Chondrocyte (in vitro differentiated cells): ENCODE results near the gene SDF4. TPM values are rescaled to one million over a fixed set of nuclear protein-coding genes. Genes with fewer than 3 reads are reported as not detected.

ENCODE experiments used
- DNase-seq: peaks from one replicate; pipeline ENCODE4 v3.0.0; 2021; ENCODE audit warnings: mixed read lengths, low spot score
- H3K27ac Mint-ChIP-seq: one replicate; pipeline ENCODE4 v1.8.0; 2021; ENCODE audit warnings: mild to moderate bottlenecking, moderate library complexity, mixed read lengths; ENCODE audit not compliant: unreplicated experiment
- H3K27me3 Mint-ChIP-seq: 2 replicates; pipeline ENCODE4 v1.8.0; 2021; ENCODE audit warnings: low read depth, mixed read lengths
- H3K36me3 Mint-ChIP-seq: 2 replicates; pipeline ENCODE4 v1.8.0; 2021; ENCODE audit warnings: low read depth, mixed read lengths
- H3K4me1 Mint-ChIP-seq: 2 replicates; pipeline ENCODE4 v1.8.0; 2021; ENCODE audit warnings: low read depth, mild to moderate bottlenecking, mixed read lengths
- H3K4me3 Mint-ChIP-seq: one replicate; pipeline ENCODE4 v1.8.0; 2021; ENCODE audit warnings: mild to moderate bottlenecking, moderate library complexity, mixed read lengths; ENCODE audit not compliant: unreplicated experiment
- H3K9me3 Mint-ChIP-seq: 2 replicates; pipeline ENCODE4 v1.8.0; 2021; ENCODE audit warnings: low read depth, mixed read lengths
- CTCF ChIP-seq: fragments of 200-600 bp; sonication (generic); IDR thresholded peaks from 2 replicates; pipeline ENCODE4 v1.5.0; 2021; ENCODE audit warnings: antibody characterized with exemption, mild to moderate bottlenecking, moderate library complexity
- total RNA-seq: library from RNA; stranded (reverse); gene quantifications from 3 replicates; pipeline ENCODE4 v1.2.1, GENCODE V29; 2021

The SDF4 gene
- total RNA-seq, 1 donor from 2014 or later = 164 TPM

GRCh38 chr1:1227386-1227785, 4.4 kb downstream of the SDF4 start:
- no peak for DNase-seq
- H3K27me3 Mint-ChIP-seq = no peaks in the 10 kb centered on the region
- no peak overlapping the region for H3K27ac Mint-ChIP-seq
- no peaks in the 10 kb centered on the region for H3K9me3 Mint-ChIP-seq
- H3K36me3 Mint-ChIP-seq = peaks cover 18% of the 10 kb centered on the region
- H3K4me3 Mint-ChIP-seq = no peak overlapping the region
- no peak for TF ChIP-seq CTCF
- peaks cover 17% of the 10 kb centered on the region for H3K4me1 Mint-ChIP-seq

GRCh38 chr1:1226566-1227362, 5.0 kb downstream of the SDF4 start:
- no peak for TF ChIP-seq CTCF
- H3K27me3 Mint-ChIP-seq = no peaks in the 10 kb centered on the region
- no peak overlapping the region for H3K27ac Mint-ChIP-seq
- H3K4me1 Mint-ChIP-seq = peaks cover 17% of the 10 kb centered on the region
- DNase-seq = no peak
- H3K9me3 Mint-ChIP-seq = no peaks in the 10 kb centered on the region
- no peak overlapping the region for H3K4me3 Mint-ChIP-seq
- H3K36me3 Mint-ChIP-seq = peaks cover 20% of the 10 kb centered on the region

GRCh38 chr1:1225913-1226312, 5.9 kb downstream of the SDF4 start:
- no peaks in the 10 kb centered on the region for H3K27me3 Mint-ChIP-seq
- no peak for DNase-seq
- H3K36me3 Mint-ChIP-seq = peaks cover 21% of the 10 kb centered on the region
- no peak for TF ChIP-seq CTCF
- no peak overlapping the region for H3K4me3 Mint-ChIP-seq
- H3K9me3 Mint-ChIP-seq = no peaks in the 10 kb centered on the region
- no peak overlapping the region for H3K27ac Mint-ChIP-seq
- H3K4me1 Mint-ChIP-seq = peaks cover 14% of the 10 kb centered on the region

- no peak for DNase-seq
- Mint-ChIP-seq H3K9me3 (no peaks in the 10 kb centered on the region), H3K27ac (no peak overlapping the region), H3K4me3 (no peak overlapping the region), H3K27me3 (no peaks in the 10 kb centered on the region), H3K36me3 (peaks cover 26% of the 10 kb centered on the region), H3K4me1 (peaks cover 9% of the 10 kb centered on the region)
- no peak for TF ChIP-seq CTCF
Measured at GRCh38 chr1:1225238-1225845, 6.5 kb downstream of the SDF4 start.

GRCh38 chr1:1223891-1224290, 7.9 kb downstream of the SDF4 start:
- H3K36me3 Mint-ChIP-seq = peaks cover 26% of the 10 kb centered on the region
- no peak overlapping the region for H3K4me3 Mint-ChIP-seq
- no peaks in the 10 kb centered on the region for H3K4me1 Mint-ChIP-seq
- no peaks in the 10 kb centered on the region for H3K27me3 Mint-ChIP-seq
- no peak for TF ChIP-seq CTCF
- DNase-seq = no peak
- H3K9me3 Mint-ChIP-seq = no peaks in the 10 kb centered on the region
- H3K27ac Mint-ChIP-seq = no peak overlapping the region
